ENCODE results near the gene ERVK3-1.

- TF ChIP-seq RAD21 (IDR thresholded peaks at IDR 0.05; ENCODE audit: low read depth), result no peak
- no peak for TF ChIP-seq CTCF (IDR thresholded peaks at IDR 0.05 in 2 of 3, conservative IDR thresholded peaks at IDR 0.05 in 1 of 3; ENCODE audit: borderline replicate concordance in 1 of 3, insufficient read depth in 1 of 3, low read depth in 2 of 3, low read length in 2 of 3)
- TF ChIP-seq, protein P1, sequence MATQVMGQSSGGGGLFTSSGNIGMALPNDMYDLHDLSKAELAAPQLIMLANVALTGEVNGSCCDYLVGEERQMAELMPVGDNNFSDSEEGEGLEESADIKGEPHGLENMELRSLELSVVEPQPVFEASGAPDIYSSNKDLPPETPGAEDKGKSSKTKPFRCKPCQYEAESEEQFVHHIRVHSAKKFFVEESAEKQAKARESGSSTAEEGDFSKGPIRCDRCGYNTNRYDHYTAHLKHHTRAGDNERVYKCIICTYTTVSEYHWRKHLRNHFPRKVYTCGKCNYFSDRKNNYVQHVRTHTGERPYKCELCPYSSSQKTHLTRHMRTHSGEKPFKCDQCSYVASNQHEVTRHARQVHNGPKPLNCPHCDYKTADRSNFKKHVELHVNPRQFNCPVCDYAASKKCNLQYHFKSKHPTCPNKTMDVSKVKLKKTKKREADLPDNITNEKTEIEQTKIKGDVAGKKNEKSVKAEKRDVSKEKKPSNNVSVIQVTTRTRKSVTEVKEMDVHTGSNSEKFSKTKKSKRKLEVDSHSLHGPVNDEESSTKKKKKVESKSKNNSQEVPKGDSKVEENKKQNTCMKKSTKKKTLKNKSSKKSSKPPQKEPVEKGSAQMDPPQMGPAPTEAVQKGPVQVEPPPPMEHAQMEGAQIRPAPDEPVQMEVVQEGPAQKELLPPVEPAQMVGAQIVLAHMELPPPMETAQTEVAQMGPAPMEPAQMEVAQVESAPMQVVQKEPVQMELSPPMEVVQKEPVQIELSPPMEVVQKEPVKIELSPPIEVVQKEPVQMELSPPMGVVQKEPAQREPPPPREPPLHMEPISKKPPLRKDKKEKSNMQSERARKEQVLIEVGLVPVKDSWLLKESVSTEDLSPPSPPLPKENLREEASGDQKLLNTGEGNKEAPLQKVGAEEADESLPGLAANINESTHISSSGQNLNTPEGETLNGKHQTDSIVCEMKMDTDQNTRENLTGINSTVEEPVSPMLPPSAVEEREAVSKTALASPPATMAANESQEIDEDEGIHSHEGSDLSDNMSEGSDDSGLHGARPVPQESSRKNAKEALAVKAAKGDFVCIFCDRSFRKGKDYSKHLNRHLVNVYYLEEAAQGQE (IDR thresholded peaks at IDR 0.05; ENCODE audit: low read depth), result no peak
- TF ChIP-seq SIN3A (IDR thresholded peaks at IDR 0.05; ENCODE audit: low read depth), result no peak
- TF ChIP-seq EZH2 (IDR thresholded peaks at IDR 0.05), result no peak
- TF ChIP-seq POLR2AphosphoS5 (IDR thresholded peaks at IDR 0.05; ENCODE audit: low read depth, low read length), result no peak
- TF ChIP-seq POLR2A (IDR thresholded peaks at IDR 0.05; ENCODE audit: borderline replicate concordance, extremely low read depth, insufficient read depth, insufficient read length), result no peak
- TF ChIP-seq ATF3 (IDR thresholded peaks at IDR 0.05), result no peak
- no peak for TF ChIP-seq YY1 (IDR thresholded peaks at IDR 0.05; ENCODE audit: extremely low read depth, insufficient replicate concordance, low read depth, low read length)
- no peak for TF ChIP-seq ZNF274 (IDR thresholded peaks at IDR 0.05; ENCODE audit: low read depth, low read length)
- TF ChIP-seq ZBTB33 (IDR thresholded peaks at IDR 0.05; ENCODE audit: extremely low read depth, insufficient replicate concordance, low read length), result no peak
- no peak for TF ChIP-seq CEBPB (IDR thresholded peaks at IDR 0.05; ENCODE audit: low read depth)
Measured at GRCh38 chr19:58261600-58261967, 43.6 kb upstream of the ERVK3-1 start.

Data from HCT116 (cell line).